ENCODE results near the gene GTF2IRD1.
"Not testable (repeated sequence)": the region's sequence is repeated elsewhere in the genome, so short reads cannot be mapped to it uniquely, and the experiment has no call there.

GTF2IRD1 gene

GRCh38 chr7:74518654-74519053 lies 64.9 kb downstream of the GTF2IRD1 start:
- no peak for DNase-seq

DNA sequence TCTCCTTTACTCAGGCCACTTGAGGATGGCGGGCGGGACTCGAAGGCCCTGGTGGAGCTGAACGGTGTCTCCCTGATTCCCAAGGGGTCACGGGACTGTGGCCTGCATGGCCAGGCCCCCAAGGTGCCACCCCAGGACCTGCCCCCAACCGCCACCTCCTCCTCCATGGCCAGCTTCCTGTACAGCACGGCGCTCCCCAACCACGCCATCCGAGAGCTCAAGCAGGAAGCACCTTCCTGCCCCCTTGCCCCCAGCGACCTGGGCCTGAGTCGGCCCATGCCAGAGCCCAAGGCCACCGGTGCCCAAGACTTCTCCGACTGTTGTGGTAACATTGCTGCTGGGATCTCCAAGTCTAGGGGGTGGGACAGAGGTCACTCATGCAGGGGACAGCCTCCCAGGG lies 65.7 kb downstream of the GTF2IRD1 start:
- no peak for DNase-seq

DNA sequence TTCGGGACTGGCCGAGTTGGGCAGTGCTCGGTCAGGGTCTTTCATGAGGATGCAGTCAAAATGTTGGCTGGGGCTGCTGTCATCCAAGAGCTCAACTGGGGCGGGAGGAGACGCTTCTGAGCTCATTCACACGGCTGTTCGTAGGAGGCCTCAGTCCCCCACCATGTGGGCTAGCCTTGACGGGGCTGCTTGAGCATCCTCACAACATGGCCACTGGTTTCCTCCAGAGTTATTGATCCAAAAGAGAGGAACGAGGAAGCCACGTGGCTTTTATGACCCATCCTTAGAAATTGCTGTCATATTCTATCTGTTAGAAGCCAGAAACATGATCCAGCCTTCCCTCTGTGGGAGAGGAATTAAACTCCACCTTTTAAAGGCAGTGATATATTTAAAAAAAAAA lies 68.1 kb downstream of the GTF2IRD1 start:
- no peak for DNase-seq

DNA sequence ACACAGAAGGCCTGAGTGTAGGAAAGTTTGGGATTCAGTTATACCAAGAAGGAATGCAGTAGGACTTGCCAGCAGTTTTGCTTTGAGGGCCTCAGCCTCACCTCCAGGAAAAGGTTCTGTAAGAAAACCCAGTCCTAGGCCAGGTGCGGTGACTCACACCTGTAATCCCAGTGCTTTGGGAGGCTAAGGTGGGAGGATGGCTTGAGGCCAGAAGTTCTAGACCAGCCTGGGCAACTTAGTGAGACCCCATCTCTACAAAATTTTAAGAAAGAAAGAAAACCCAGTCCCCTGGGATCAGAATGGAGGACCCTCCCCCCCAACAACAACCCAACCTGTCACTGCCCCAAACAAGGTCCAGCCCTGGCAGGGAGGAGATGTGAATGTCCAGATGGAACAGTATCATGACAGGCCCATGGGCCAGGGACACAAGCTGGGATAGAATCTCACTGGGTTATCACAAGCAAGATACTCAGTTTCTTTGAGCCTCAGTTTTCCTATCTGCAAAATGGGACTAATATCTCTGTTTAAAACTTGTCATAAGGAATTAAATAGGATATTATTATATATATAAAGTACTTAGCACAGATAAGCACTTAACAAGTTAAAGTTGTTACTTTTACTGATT lies 68.7 kb downstream of the GTF2IRD1 start:
- DNase-seq: no peak

- no peak for DNase-seq
Measured at GRCh38 chr7:74523015-74523414, 69.3 kb downstream of the GTF2IRD1 start.

- DNase-seq: no peak
Measured at GRCh38 chr7:74525140-74525539, 71.4 kb downstream of the GTF2IRD1 start.

DNA sequence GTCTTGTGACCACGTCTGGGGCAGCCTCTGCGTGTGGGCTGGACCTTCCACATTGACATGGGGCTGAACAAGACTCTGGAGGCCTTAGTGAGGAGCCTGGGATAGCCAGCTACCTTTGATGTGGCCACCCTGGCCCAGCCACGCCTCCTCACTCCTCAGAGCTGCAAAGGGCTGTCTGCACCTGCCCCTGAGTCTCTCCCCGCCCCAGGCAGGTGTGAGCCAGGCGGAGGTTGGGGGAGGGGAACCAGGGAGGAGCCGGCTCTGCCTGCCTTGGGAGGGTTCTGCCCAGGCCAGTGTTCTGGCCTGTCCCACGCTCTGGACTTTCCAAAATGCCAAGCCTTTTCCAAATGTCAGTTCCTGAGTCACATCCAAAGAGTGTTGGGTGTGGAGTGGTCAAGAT lies 72.2 kb downstream of the GTF2IRD1 start:
- no peak for DNase-seq

- no peak for DNase-seq
Measured at GRCh38 chr7:74526780-74527179, 73.1 kb downstream of the GTF2IRD1 start.

GRCh38 chr7:74527842-74528241 lies 74.1 kb downstream of the GTF2IRD1 start:
- no peak for DNase-seq

DNA sequence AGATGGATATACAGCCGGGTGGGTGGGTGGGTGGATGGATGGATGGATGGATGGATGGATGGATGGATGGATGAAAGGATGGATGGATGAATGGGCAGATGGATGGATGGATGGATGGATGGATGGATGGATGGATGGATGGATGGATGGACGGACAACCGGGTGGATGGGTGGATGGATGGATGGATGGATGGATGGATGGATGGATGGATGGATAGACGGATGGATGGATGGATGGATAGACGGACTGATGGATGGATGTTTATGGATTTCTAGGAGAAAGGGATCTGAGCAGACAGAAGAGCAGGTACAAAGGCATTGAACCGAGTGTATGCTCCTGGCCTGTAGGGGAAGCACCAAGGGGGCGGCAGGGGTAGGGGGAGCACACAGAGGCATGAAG lies 75.1 kb downstream of the GTF2IRD1 start:
- DNase-seq: not testable (repeated sequence)

DNA sequence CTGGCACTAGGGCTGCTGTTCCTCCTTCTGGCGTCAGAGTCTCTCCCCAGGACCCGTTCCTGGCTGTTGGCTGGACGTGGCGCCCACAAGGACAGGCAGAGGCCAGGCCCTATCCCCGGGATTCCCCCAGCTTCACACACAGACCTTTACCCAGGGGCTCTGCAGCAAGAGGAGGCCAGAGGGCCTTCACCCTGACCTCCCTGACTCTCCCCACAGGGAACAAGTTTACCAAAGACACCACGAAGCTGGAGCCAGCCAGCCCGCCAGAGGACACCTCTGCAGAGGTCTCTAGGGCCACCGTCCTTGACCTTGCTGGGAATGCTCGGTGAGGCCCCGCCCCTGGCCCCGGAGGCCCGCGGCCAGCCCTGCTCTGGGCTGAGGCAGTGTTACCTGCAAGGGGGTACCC lies 82.2 kb downstream of the GTF2IRD1 start:
- no peak for DNase-seq

GRCh38 chr7:74541937-74542336 lies 88.2 kb downstream of the GTF2IRD1 start:
- DNase-seq: not testable (repeated sequence)

DNA sequence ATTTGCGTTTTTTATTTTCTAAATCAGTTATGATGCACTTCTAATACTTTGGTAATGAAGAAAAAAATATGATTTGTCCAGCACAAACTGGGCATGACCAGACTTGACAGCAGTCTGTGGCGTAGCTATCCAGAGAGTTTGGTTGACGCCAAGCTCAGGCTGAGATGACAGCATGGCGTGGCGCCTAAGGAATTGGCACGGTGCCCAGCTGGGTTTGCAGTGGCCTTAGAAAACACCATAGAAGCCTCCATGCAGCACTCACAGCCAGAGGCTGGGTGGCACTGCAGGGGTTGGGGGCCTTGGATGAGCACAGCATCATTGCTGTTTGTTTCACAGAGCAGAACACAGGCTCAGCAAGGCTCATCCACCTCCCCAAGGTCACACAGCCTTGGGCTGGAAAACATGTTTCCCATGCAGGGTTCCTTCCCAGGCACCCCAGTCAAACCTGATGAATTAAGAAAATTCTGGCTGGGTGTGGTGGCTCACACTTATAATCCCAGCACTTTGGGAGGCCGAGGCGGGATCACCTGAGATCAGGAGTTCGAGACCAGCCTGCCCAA lies 88.9 kb downstream of the GTF2IRD1 start:
- DNase-seq: peak; percentile 85

GRCh38 chr7:74544706-74545469 lies 91.2 kb downstream of the GTF2IRD1 start:
- no peak for DNase-seq

GRCh38 chr7:74545921-74546320 lies 92.2 kb downstream of the GTF2IRD1 start:
- no peak for DNase-seq

GRCh38 chr7:74553596-74554012 lies 99.9 kb downstream of the GTF2IRD1 start:
- DNase-seq: not testable (repeated sequence)

- DNase-seq: no peak
Measured at GRCh38 chr7:74554178-74554577, 100.5 kb downstream of the GTF2IRD1 start.

GRCh38 chr7:74560086-74560719 lies 106.5 kb downstream of the GTF2IRD1 start:
- DNase-seq: no peak

DNA sequence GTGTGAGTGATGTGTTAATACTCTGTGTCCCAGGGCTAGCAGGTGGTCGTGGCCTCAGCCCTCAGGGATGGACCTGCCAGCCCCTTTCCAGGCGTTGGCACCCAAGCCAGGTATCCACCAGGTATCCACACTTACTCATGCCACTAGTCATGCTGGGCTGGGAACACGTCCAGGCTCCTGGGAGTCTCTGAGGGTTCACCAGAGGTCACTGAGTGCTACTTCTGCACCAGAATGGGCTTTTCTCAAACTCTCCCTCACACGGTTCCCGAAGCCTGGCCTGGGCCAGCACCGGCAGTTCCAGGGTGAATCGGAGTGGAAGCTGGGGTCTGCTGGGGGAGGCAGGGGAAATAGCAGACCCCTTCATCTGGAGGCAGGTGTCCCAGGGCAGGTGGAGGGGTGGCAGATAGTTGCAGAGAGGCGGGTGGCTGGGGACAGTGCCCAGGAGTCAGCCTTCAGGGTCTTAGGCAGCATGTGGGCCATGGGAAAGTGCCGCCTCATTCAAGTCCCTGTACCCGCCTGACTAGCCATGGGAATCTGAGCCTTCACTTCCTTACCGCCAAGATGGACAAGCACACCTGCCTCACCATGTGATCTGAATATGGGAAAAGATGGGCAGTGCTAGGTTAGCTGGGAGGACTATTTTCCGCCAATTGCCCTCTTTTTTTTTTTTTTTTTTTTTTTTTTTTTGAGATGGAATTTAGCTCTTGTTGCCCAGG lies 108.3 kb downstream of the GTF2IRD1 start:
- no peak for DNase-seq

- DNase-seq: not testable (repeated sequence)
Measured at GRCh38 chr7:74563639-74564038, 109.9 kb downstream of the GTF2IRD1 start.

GRCh38 chr7:74567318-74567668 lies 113.6 kb downstream of the GTF2IRD1 start:
- DNase-seq: no peak

DNA sequence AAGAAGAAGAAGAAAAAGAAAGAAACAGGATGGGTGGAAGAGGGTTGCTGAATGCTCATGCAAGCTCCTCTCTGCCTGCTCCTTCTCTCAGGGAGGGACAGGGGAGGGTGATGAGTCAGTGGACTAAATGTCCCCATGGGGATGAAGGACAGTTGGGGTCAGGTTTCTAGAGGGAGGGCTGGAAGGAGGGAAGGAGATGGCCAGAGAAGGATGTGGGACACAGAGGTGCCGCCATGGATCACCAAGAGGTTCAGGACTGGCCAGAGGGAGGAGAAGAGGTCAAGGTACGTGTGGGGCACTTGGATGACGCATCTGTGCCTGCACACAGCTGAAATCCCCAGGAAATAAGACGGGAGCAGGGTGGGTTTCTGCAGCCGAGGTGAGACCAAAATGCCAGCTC lies 115.0 kb downstream of the GTF2IRD1 start:
- no peak for DNase-seq

GRCh38 chr7:74569501-74570075 lies 115.9 kb downstream of the GTF2IRD1 start:
- DNase-seq: no peak

Measured in NCI-H1092 (cell line).